Measurements from ENCODE around the gene PDYN.

GRCh38 chr20:1968964-1969363 lies 24.9 kb downstream of the PDYN start:
- no peak for TF ChIP-seq CTCF (IDR thresholded peaks at IDR 0.05 in 8 of 11, conservative IDR thresholded peaks at IDR 0.05 in 3 of 11)
- TF ChIP-seq POLR2A (IDR thresholded peaks at IDR 0.05), result no peak

Data from spleen (tissue), 7 donors.